HG03442 (cell line): ENCODE measurements around the gene EEF1AKMT4.

Source experiments
- ATAC-seq: cut with Tn5 transposase; IDR thresholded peaks from one replicate; pipeline ENCODE4 v1.9.1; 2021; ENCODE audit warnings: mild to moderate bottlenecking, moderate library complexity; ENCODE audit not compliant: unreplicated experiment

The EEF1AKMT4 gene

GRCh38 chr3:184296616-184297015, 47.1 kb downstream of the EEF1AKMT4 start:
- no peak for ATAC-seq

GRCh38 chr3:184298759-184299487, 49.5 kb downstream of the EEF1AKMT4 start, which contains the start of gene PSMD2:
Gene PSMD2 (plus strand): TSS chr3:184299241. CDS start chr3:184299267, 26 bp downstream.
- ATAC-seq, result peak; percentile 89

GRCh38 chr3:184299488-184300377, 50.3 kb downstream of the EEF1AKMT4 start:
- ATAC-seq, result no peak

DNA sequence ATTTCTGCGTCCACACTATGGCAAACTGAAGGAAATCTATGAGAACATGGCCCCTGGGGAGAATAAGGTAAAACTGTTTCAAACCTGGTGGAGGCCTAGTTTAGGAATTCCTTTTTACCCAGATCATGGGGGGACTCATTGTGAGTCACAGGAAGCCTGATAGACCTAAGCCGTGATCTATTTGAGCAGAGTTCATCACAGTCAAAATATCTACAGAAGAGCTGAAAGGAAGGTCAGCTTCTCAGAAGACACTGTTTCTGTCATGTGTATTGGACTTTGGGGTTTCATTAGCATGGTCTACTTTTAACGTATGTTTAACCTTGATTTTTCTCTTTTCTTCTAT, 50.9 kb downstream of the EEF1AKMT4 start:
- ATAC-seq, result no peak

GRCh38 chr3:184305577-184305976, 56.1 kb downstream of the EEF1AKMT4 start:
- no peak for ATAC-seq

- no peak for ATAC-seq
These were observed 57.0 kb downstream of the EEF1AKMT4 start for GRCh38 chr3:184306341-184306972.

DNA sequence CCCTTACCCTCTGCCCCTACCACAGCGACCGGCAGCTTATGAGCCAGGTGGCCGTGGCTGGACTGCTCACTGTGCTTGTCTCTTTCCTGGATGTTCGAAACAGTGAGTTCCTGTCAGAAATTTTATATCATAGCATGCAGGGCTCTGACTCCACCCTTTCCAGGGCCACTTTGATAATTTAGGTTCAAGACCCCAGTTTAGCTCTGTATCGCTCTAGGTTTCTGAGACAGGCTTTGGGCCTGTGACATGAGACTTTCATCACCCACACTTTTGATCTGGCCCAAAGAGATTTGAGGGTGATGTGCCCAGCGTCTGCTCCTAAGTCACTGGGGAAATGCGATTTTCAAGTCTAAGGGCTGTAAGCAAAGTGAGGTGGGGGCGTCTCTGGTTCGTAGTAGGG, 58.4 kb downstream of the EEF1AKMT4 start:
- ATAC-seq, result no peak
